ENCODE data around the gene NOTCH2. TPM values are rescaled to one million over a fixed set of nuclear protein-coding genes. Genes with fewer than 3 reads are reported as not detected.
"Not testable (repeated sequence)": the region's sequence is repeated elsewhere in the genome, so short reads cannot be mapped to it uniquely, and the experiment has no call there.

Gene NOTCH2
- total RNA-seq = 10 to 100 TPM; 78.0 to 89.2 TPM

DNA sequence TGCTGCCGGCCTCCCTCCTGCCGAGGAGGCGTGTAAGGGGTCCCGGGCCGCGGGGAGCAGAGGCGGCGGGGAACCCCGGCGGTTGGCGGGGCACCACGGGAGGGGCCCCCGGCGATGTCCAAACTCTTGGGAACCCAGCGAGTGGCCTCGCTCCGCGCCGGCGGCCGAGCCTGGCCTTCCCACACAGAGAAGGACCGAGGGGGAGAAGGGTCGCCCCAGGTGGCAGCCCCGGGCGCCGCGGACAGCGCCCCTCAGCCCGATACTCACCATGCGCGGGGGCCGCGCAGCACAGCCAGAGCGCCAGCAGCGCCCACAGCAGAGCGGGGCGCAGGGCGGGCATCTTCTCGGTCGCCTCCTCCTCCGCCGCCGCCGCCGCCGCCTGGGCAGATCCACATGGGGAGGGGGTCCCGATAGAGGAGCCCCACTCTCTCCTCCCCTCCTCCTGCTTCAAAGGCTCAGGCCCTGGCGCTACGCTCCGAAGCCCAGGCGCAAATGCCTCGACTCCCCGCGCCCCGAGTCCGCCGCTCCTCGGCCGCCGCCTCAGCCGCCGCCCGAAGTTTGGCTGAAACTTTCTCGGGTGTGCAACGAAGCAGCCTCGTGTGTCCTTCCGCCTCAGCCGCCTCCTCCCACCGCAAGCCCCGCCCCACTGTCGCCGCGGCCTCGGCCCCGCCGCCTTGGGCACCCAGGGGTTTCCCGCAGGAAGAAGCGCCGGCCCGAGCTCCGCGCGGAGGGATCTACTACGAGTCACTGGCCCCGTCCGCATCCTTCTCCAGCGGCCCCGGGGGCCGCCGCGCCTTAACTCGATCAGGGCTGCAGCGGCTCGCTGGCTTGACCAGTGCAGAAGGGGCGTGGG lies at the start of gene NOTCH2:
TSS of gene NOTCH2 (minus strand) at position 596 of the 853 bp plus-strand sequence. CDS start at position 340, 256 bp downstream.
- H3K4me3 Mint-ChIP-seq = peak within 1 kb of the TSS; percentile 69
- DNase-seq = peak; percentile 77
- peak; percentile 78 for ATAC-seq (ENCODE audit: low read depth)
- H3K36me3 Mint-ChIP-seq, H3K4me1 Mint-ChIP-seq, POLR2A ChIA-PET, H3K27me3 Mint-ChIP-seq, H3K27ac Mint-ChIP-seq, H3K9me3 Mint-ChIP-seq: not testable (repeated sequence)

DNA sequence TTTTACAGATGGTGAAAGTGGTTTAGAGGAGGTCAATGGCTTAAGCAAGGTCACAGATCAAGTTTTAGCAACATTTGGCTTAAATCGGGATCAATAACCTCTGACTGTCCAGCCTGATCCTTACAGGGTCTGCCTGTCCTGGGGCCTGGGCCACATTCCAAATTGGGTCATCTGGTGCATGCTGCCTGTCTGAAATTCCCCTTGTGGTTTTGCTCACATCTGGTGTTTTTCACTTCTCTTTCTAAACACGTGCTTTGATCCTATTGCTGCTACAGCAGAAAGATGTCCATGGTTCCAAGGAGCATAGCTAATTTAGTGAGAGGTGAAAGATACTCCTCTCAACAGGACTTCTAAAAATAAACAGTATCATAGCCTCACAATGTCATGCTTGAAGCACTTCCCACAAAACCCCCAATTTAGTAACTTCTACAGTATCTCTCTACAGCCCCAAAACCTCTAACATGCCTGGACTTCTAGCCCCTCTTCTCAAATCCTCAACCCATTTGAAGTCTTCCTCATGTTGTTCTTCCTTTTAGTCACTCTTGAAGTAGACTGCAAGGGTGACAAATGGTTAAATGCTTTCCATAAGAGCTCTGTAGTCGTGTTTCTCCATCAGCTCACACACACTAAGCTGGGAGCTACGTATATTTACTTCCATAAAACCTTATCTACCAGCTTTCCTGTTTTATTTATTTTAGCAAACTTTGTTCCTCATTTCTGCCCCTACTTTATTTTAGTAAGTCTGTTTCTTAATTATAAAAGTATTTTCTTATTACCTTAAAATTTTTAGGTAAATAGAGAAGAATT lies 48.1 kb upstream of the NOTCH2 start:
- ATAC-seq (ENCODE audit: low read depth); POLR2A ChIA-PET; H3K4me3 Mint-ChIP-seq; H3K36me3 Mint-ChIP-seq; H3K27ac Mint-ChIP-seq; DNase-seq; H3K27me3 Mint-ChIP-seq; H3K9me3 Mint-ChIP-seq: not testable (repeated sequence)
- H3K4me1 Mint-ChIP-seq = peaks cover 12% of the 10 kb centered on the region

DNA sequence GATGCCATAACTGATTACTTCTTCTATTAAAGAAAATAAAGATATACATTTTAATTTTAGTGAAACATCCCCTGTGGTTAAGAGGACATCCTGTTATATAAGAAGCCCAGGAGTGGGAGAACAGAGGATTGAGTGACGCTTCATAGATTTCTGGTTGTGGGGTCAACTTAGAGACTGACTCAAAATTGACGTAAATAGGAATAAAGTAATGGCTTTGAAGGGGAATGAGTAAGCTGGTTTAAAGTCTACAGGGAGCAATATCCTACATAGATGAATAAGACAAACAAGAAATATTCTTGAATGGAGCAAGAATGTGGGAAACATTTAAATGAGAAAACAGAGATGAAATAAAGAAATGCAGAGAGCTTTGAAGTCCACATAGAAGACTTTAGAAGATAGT lies 46.6 kb upstream of the NOTCH2 start:
- H3K27me3 Mint-ChIP-seq; DNase-seq; H3K36me3 Mint-ChIP-seq; POLR2A ChIA-PET; H3K27ac Mint-ChIP-seq; ATAC-seq (ENCODE audit: low read depth); H3K4me3 Mint-ChIP-seq; H3K9me3 Mint-ChIP-seq: not testable (repeated sequence)
- H3K4me1 Mint-ChIP-seq = peaks cover 13% of the 10 kb centered on the region

DNA sequence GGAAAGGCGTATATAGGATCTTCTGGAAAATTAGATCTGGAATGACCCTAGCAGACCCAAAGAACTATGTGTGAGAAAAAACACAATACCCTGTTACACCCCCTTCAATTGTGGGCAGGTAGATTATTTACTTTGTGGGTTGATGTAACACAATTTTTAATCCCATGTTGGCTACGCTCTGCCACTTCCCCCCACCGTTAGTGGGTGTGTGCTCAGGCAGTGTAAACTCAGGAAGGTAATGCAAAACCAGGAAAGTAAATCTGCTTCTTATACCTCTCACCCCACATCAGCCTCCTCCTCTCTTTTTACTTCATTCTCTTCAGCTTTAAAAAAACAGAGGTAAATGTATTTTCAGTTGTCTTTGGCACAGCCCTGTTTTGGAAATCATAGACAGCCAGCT lies 43.7 kb upstream of the NOTCH2 start:
- H3K9me3 Mint-ChIP-seq; H3K27ac Mint-ChIP-seq; POLR2A ChIA-PET; H3K27me3 Mint-ChIP-seq; DNase-seq; ATAC-seq (ENCODE audit: low read depth); H3K36me3 Mint-ChIP-seq; H3K4me3 Mint-ChIP-seq: not testable (repeated sequence)
- peaks cover 10% of the 10 kb centered on the region for H3K4me1 Mint-ChIP-seq

DNA sequence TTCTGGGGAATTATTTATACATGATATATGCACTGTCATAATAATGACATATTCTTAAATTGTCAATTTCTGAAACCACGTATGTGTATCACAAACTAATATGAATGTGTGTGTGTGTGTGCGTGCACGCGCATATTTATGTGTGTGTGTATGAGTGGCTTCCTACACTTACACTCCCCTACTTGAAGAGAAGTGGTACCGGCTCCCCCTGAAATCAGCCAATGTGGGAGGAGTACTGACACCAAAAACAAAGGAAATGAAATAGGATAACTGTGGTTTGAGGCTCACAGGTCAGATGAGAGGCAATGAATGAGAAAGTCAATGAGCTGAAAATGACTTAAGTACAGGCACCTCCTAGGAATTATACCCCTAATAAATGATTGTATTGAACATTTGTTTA lies 42.8 kb upstream of the NOTCH2 start:
- H3K4me1 Mint-ChIP-seq = not testable (repeated sequence)

DNA sequence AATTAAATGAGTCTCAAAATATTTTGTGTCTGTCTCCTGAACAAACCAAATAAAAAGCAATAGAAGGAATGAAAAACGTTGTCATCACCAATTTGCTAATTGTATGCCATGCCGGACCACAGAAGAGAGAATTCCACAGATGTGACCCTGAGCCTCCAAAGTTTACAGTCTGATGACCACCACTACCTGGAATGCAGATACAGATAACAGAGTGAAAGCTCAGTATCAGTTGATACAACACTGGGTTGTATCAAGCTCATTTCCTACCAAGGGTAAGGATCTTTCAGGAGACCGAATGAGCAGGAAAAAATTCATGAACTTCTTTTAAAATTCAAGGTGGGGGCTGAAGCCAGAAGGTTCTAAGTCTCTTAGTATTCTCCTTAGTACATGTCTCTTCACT lies 42.3 kb upstream of the NOTCH2 start:
- H3K27ac Mint-ChIP-seq; H3K9me3 Mint-ChIP-seq; H3K4me1 Mint-ChIP-seq; ATAC-seq (ENCODE audit: low read depth); H3K36me3 Mint-ChIP-seq; POLR2A ChIA-PET; H3K4me3 Mint-ChIP-seq; H3K27me3 Mint-ChIP-seq; DNase-seq: not testable (repeated sequence)

More for the DNA sequence above, 42.8 kb upstream of the NOTCH2 start:
- H3K4me3 Mint-ChIP-seq; H3K27ac Mint-ChIP-seq; H3K27me3 Mint-ChIP-seq; H3K36me3 Mint-ChIP-seq; DNase-seq; H3K9me3 Mint-ChIP-seq; ATAC-seq (ENCODE audit: low read depth); POLR2A ChIA-PET: not testable (repeated sequence)

DNA sequence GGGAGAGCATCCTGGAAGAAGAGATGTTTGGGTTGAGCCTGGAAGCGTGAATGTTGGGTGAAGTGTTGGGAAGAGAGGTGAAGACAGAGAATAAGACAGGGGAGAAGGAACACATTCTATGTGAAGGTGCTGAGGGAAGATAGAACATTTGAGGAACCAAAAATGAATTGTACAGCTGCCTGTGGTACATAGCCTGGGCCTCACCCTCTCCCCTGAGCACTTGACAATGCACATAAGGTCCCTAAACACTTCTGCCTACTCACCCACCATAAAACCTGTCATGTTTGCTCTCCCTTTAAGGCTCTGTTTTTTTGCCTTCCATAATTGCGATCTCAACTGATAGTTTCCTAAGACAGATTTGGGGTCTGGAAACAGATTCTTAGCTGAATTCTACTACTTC lies 41.5 kb upstream of the NOTCH2 start:
- ATAC-seq (ENCODE audit: low read depth); H3K36me3 Mint-ChIP-seq; POLR2A ChIA-PET: not testable (repeated sequence)

DNA sequence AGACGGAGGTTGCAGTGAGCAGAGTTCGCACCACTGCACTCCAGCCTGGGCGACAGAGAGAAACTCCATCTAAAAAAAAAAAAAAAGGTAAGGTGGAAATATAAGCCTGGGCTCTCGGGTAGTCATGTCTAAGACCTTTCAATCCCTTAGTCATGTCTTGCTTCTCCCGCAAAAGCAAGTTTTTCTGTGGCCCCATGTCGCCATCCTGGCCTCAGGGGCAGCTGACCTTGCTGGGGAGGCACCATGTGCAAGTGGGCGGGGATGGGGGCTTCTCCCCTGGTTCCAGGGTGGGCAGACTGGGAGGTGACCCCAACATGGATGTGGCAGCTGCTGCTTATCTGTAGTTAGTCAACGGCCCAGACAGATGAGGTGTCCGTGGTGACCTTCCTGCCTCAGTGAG lies 40.2 kb upstream of the NOTCH2 start:
- ATAC-seq (ENCODE audit: low read depth); H3K27me3 Mint-ChIP-seq; H3K36me3 Mint-ChIP-seq; H3K27ac Mint-ChIP-seq; DNase-seq; H3K9me3 Mint-ChIP-seq; H3K4me3 Mint-ChIP-seq; POLR2A ChIA-PET: not testable (repeated sequence)
- H3K4me1 Mint-ChIP-seq = peaks cover 17% of the 10 kb centered on the region

More for the DNA sequence above, 41.5 kb upstream of the NOTCH2 start:
- not testable (repeated sequence) for DNase-seq, H3K4me3 Mint-ChIP-seq, H3K9me3 Mint-ChIP-seq, H3K27me3 Mint-ChIP-seq, H3K4me1 Mint-ChIP-seq, H3K27ac Mint-ChIP-seq

DNA sequence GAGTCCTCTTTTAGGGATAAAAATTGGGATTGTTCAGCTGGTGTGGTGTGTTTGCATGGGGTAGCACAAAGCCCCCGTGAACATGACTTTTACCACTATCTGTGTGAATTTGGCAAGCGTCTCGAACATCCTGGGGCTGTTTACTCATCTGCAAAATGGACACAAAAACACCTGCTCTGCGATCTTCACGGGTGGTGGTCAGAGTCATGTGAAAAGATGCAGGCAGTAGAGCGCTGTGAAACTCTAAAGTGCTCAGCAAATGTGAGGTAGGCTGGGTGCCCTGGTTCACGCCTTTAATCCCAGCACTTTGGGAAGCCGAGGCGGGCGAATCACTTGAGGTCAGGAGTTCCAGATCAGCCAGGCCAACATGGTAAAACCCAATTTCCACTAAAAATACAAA lies 39.7 kb upstream of the NOTCH2 start:
- H3K9me3 Mint-ChIP-seq; DNase-seq; ATAC-seq (ENCODE audit: low read depth); H3K27ac Mint-ChIP-seq; H3K27me3 Mint-ChIP-seq; H3K36me3 Mint-ChIP-seq; POLR2A ChIA-PET; H3K4me3 Mint-ChIP-seq: not testable (repeated sequence)
- H3K4me1 Mint-ChIP-seq = peaks cover 17% of the 10 kb centered on the region

DNA sequence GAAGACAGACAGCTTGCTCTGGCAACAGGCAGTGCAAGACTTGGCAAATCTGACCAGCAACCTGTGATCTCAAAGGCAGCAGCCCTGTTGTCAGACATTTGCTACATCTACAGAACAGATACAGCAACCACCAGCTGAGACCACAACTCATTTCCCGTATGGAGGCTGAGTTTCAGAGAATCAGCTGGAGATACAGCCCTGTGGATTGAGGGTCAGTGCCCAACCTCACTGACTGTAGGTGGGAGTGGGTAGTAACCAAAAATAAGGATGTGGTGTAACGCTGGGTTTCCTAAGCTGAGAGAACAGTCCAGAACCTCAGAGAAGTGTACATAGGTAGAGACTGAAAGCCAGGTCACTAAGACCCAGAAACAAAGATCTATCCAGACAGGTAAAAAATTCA lies 35.8 kb upstream of the NOTCH2 start:
- H3K36me3 Mint-ChIP-seq, POLR2A ChIA-PET, DNase-seq, H3K9me3 Mint-ChIP-seq, H3K27me3 Mint-ChIP-seq: not testable (repeated sequence)
- Mint-ChIP-seq H3K4me1 (peaks cover 11% of the 10 kb centered on the region), H3K4me3 (peak overlapping the region; percentile 70), H3K27ac (peak overlapping the region; percentile 85)
- ATAC-seq (ENCODE audit: low read depth) = peak; percentile 76

DNA sequence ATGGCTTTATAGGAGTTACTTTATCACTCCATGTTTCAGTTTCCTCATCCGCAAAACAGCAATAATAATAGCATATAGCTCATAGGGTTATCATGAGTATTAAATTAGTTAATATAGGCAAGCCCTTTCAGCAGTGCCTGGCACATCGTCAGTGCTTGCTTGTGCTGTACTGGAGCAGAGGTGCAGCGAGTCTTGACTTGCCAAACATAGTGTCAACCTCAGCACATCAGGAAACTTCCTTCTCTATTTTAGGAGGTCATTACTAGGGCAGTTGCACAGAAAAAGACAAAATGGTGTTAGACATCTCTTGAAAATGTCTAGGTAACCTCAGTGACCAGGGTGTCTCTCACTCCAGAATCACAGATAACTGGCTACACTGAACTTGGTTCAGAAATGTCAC lies 34.3 kb upstream of the NOTCH2 start:
- H3K4me1 Mint-ChIP-seq = peaks cover 14% of the 10 kb centered on the region
- H3K27me3 Mint-ChIP-seq; ATAC-seq (ENCODE audit: low read depth); H3K4me3 Mint-ChIP-seq; DNase-seq; H3K27ac Mint-ChIP-seq; H3K36me3 Mint-ChIP-seq; POLR2A ChIA-PET; H3K9me3 Mint-ChIP-seq: not testable (repeated sequence)

DNA sequence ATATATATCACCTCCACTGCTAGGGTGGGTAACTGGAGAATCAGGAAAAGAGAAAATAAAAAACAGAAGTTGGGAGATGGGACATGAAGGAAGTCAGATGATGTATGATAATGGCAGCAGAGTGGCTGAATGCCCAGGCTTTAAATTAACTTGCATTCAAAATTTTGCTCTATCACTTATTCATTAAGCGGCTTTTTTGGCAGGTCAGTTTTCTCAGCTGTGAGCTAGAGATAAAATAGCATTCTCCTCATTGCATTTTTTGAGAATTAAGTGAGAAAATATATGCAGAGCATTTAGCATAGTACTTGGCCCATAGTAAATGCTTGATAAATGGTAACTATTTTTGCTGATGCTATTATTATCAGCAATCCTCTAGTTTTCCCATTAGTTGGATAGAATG lies 32.1 kb upstream of the NOTCH2 start:
- H3K4me3 Mint-ChIP-seq; H3K36me3 Mint-ChIP-seq; H3K27ac Mint-ChIP-seq; ATAC-seq (ENCODE audit: low read depth); DNase-seq; H3K27me3 Mint-ChIP-seq; POLR2A ChIA-PET; H3K9me3 Mint-ChIP-seq: not testable (repeated sequence)
- peaks cover 14% of the 10 kb centered on the region for H3K4me1 Mint-ChIP-seq

DNA sequence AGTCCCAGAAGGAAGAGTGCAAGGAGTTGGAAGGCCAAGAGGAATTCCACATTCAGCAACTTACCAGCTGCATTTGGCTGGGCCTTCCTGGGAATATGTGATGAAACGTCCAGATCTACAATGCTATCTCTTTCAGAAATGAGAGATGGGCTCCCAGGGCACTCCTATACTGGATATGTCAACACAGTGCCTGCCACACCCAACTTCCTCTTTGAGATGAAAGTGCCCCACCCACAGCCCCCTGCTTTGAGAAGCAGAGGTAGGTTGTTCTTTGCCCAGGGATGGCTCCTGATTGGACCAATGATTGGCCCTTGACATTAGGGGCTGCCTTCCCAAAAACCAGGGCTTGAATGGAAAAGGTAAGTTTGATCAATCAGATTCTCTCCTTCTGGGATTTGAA lies 31.1 kb upstream of the NOTCH2 start:
- H3K36me3 Mint-ChIP-seq, H3K4me3 Mint-ChIP-seq, H3K9me3 Mint-ChIP-seq, DNase-seq, POLR2A ChIA-PET, H3K27ac Mint-ChIP-seq, H3K27me3 Mint-ChIP-seq: not testable (repeated sequence)
- H3K4me1 Mint-ChIP-seq = peaks cover 10% of the 10 kb centered on the region
- ATAC-seq (ENCODE audit: low read depth) = peak; percentile 32

All from activated naive CD8-positive, alpha-beta T cell treated with anti-CD3 and anti-CD28 coated beads, Interleukin-2, amount 10 ng/mL, durations not matched to agents 7 days and 5 days (primary cell).